ENCODE measurements around the gene ADH6. TPM values are rescaled to one million over a fixed set of nuclear protein-coding genes. Genes with fewer than 3 reads are reported as not detected.

The ADH6 gene
- total RNA-seq, 1 experiment from 2014 or later = 0.18 TPM

GRCh38 chr4:99161373-99162099 is 57.5 kb downstream of the ADH6 start:
- no peak for TF ChIP-seq CTCF (IDR thresholded peaks at IDR 0.05)
- no peak for TF ChIP-seq SIN3A (IDR thresholded peaks at IDR 0.05; ENCODE audit: borderline replicate concordance, insufficient read depth, low read depth, low read length)
- TF ChIP-seq POLR2AphosphoS5 (IDR thresholded peaks at IDR 0.05; ENCODE audit: low read depth, low read length) = no peak
- no peak for TF ChIP-seq TCF7L2 (IDR thresholded peaks at IDR 0.05; ENCODE audit: low read depth, low read length)
- TF ChIP-seq REST (IDR thresholded peaks at IDR 0.05; ENCODE audit: insufficient read depth in 1 of 2, low read depth in 2 of 2, low read length in 1 of 2) = no peak
- Histone ChIP-seq H3K9me3 (ENCODE audit: control insufficient read depth, insufficient read depth, low read depth, low read length) (no peaks in the 10 kb centered on the region), H3K36me3 (ENCODE audit: control insufficient read depth, insufficient read depth, low read length) (no peaks in the 10 kb centered on the region), H3K4me3 (ENCODE audit: low read depth in 2 of 2, low read length in 2 of 2) (no peak overlapping the region), H3K27me3 (ENCODE audit: control insufficient read depth, insufficient read depth, low read length) (no peaks in the 10 kb centered on the region), H3K27ac (ENCODE audit: low read length) (no peak overlapping the region), H3K4me1 (ENCODE audit: control insufficient read depth, insufficient read depth, low read length) (no peaks in the 10 kb centered on the region)
- POLR2A ChIA-PET = no interaction called here
- no peak for ATAC-seq
- BruUV-seq (replicated peaks) = no TSS peak
- no peak for DNase-seq (ENCODE audit: low read depth, low spot score)
- CTCF ChIA-PET = no interaction called here
- intact Hi-C loops (cut with micrococcal nuclease; ENCODE audit: unreplicated experiment) (no loop called here), in situ Hi-C loops (cut with HindIII; ENCODE audit: low pct_unique_long_range_greater_than_20kb, low sequenced_read_pairs) (no loop called here)

DNA sequence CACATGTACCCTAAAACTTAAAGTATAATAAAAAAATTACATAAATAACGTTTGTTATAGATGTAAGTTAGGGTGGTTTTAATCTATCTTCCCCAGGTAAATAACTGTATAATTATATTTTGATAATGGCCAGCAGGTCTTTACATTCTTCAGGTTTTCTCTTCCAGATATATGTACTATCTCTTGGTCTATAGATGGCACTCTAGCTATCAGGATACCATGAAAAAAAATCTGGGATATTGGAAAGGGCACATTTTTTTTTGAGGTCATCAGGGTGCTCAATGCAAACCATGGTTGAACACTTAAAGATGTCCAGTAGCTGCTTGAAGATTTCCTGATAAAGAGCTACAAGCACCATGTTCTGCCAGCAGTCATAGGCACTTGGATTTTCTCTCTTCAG is 59.3 kb downstream of the ADH6 start:
- no peak overlapping the region for H3K27ac ChIP-seq (ENCODE audit: low read length)
- ChIA-PET POLR2A (no interaction called here), CTCF (no interaction called here)
- no peaks in the 10 kb centered on the region for H3K36me3 ChIP-seq (ENCODE audit: control insufficient read depth, insufficient read depth, low read length)
- no peak for DNase-seq (ENCODE audit: low read depth, low spot score)
- no peak for ATAC-seq
- no peaks in the 10 kb centered on the region for H3K27me3 ChIP-seq (ENCODE audit: control insufficient read depth, insufficient read depth, low read length)
- no peak for TF ChIP-seq POLR2AphosphoS5 (IDR thresholded peaks at IDR 0.05; ENCODE audit: low read depth, low read length)
- TF ChIP-seq CTCF (IDR thresholded peaks at IDR 0.05) = peak; percentile 30; the same call in 1 of the 2 replicates
- intact Hi-C loops (cut with micrococcal nuclease; ENCODE audit: unreplicated experiment) (no loop called here), in situ Hi-C loops (cut with HindIII; ENCODE audit: low pct_unique_long_range_greater_than_20kb, low sequenced_read_pairs) (no loop called here)
- no peaks in the 10 kb centered on the region for H3K4me1 ChIP-seq (ENCODE audit: control insufficient read depth, insufficient read depth, low read length)
- no peaks in the 10 kb centered on the region for H3K9me3 ChIP-seq (ENCODE audit: control insufficient read depth, insufficient read depth, low read depth, low read length)
- no peak overlapping the region for H3K4me3 ChIP-seq (ENCODE audit: low read depth in 2 of 2, low read length in 2 of 2)
- no TSS peak for BruUV-seq (replicated peaks)
